Panc1 (cell line): ENCODE results near the gene KRTAP5-7. TPM values are rescaled to one million over a fixed set of nuclear protein-coding genes. Genes with fewer than 3 reads are reported as not detected.

Source experiments
- ATAC-seq: fragments of 200-7000 bp; cut with Tn5 transposase; 2 replicates; pipeline ENCODE4 v1.9.1; 2020; ENCODE audit warnings: mild to moderate bottlenecking, moderate library complexity
- BruUV-seq: library from RNA; stranded (reverse); fragments of 400-500 nt; replicated peaks from 2 replicates; lab custom pipeline; 2021; lab: Mats Ljungman, UMichigan
- CTCF ChIA-PET: fragments of 300-600 bp; sonication (Branson Sonifier 250); formaldehyde crosslinking; loops from one replicate; lab custom pipeline; 2022; ENCODE audit warnings: antibody characterized with exemption; lab: Charles Lee
- POLR2A ChIA-PET: fragments of 300-600 bp; sonication (Branson Sonifier 250); formaldehyde crosslinking; loops from one replicate; lab custom pipeline; 2022; ENCODE audit warnings: antibody characterized with exemption; lab: Charles Lee
- DNase-seq: peaks from one replicate; pipeline ENCODE4 v3.0.0-alpha.2; 2010; ENCODE audit warnings: low read depth, low spot score
- H3K27ac ChIP-seq: 2 replicates; pipeline ENCODE4 v1.5.1; 2011; ENCODE audit warnings: mild to moderate bottlenecking, low read length, inconsistent platforms
- H3K27me3 ChIP-seq: fragments of 200-500 bp; sonication (Bioruptor generic); 2 replicates; pipeline ENCODE4 v1.6.0; 2014; ENCODE audit warnings: low read length, inconsistent platforms; ENCODE audit not compliant: control insufficient read depth, insufficient read depth
- H3K36me3 ChIP-seq: fragments of 200-500 bp; sonication (Bioruptor generic); 2 replicates; pipeline ENCODE4 v1.5.1; 2014; ENCODE audit warnings: inconsistent platforms, mild to moderate bottlenecking, low read length, moderate library complexity; ENCODE audit not compliant: control insufficient read depth, insufficient read depth
- H3K4me1 ChIP-seq: 2 replicates; pipeline ENCODE4 v1.5.1; 2011; ENCODE audit warnings: inconsistent platforms, mild to moderate bottlenecking, low read length, moderate library complexity; ENCODE audit not compliant: control insufficient read depth, insufficient read depth
- H3K4me3 ChIP-seq, 2 experiments: 2 replicates each; pipeline ENCODE4 v1.5.1; 2011 to 2012; ENCODE audit warnings: low read depth in 2 of 2, low read length in 2 of 2, mild to moderate bottlenecking in 2 of 2, inconsistent platforms in 1 of 2, moderate library complexity in 1 of 2
- H3K9me3 ChIP-seq: fragments of 200-500 bp; sonication (Bioruptor generic); 2 replicates; pipeline ENCODE4 v1.5.1; 2014; ENCODE audit warnings: low read depth, mild to moderate bottlenecking, inconsistent platforms, low read length, moderate library complexity; ENCODE audit not compliant: control insufficient read depth, insufficient read depth
- POLR2AphosphoS5 ChIP-seq: IDR thresholded peaks from 2 replicates; pipeline ENCODE4 v1.6.1; 2012; ENCODE audit warnings: mild to moderate bottlenecking, low read depth, low read length, moderate library complexity
- SIN3A ChIP-seq: IDR thresholded peaks from 2 replicates; pipeline ENCODE4 v1.6.1; 2012; ENCODE audit warnings: low read depth, mild to moderate bottlenecking, low read length, moderate library complexity, borderline replicate concordance; ENCODE audit not compliant: insufficient read depth
- TCF7L2 ChIP-seq: IDR thresholded peaks from 2 replicates; pipeline ENCODE4 v1.6.1; 2011; ENCODE audit warnings: mild to moderate bottlenecking, low read depth, low read length, inconsistent platforms
- in situ Hi-C: cut with HindIII; loops from 2 replicates; pipeline ENCODE4 v1.10.0; 2016; ENCODE audit warnings: low sequenced_read_pairs, low pct_unique_long_range_greater_than_20kb
- intact Hi-C: fragments of 100-400 bp; cut with micrococcal nuclease; formaldehyde crosslinking; loops from one replicate; pipeline ENCODE4 v1.10.0; 2022; ENCODE audit not compliant: unreplicated experiment
- total RNA-seq: library from RNA; stranded (reverse); gene quantifications from one replicate; pipeline ENCODE4 v1.2.1, GENCODE V29; 2021; ENCODE audit not compliant: unreplicated experiment
- TF ChIP-seq, protein P1 (sequence below), 2 experiments: IDR thresholded peaks; 2 replicates each; pipeline ENCODE4 v1.6.1; 2011 to 2012; ENCODE audit warnings: low read depth in 2 of 2, control low read depth in 1 of 2, low read length in 1 of 2, mild to moderate bottlenecking in 1 of 2, moderate library complexity in 1 of 2; ENCODE audit not compliant: insufficient read depth in 1 of 2
- TF ChIP-seq, protein P2 (sequence below): fragments of 450-650 bp; IDR thresholded peaks from 2 replicates; pipeline ENCODE4 v1.5.1; 2017; ENCODE audit warnings: mild to moderate bottlenecking

KRTAP5-7 gene
- total RNA-seq, 1 experiment from 2014 or later = not detected

DNA sequence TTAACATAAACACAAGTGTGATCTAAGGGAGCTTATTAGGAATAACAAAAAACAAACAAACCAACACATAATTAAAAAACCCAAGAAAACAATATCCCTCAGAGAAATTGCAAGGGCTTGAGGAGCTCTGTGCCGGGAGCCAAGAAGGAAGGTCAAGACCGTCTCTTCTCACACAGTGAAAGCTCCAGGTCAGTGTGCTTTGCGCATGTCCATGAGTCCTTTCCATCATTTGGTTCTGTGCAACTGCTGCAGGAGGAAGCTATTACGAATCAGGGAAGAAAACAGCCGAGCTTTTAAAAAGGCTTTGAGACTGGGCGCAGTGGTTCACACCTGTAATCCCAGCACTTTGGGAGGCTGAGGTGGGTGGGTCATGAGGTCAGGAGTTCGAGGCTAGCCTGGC, 15.3 kb downstream of the KRTAP5-7 start:
- Histone ChIP-seq H3K27ac (no peak overlapping the region), H3K9me3 (no peaks in the 10 kb centered on the region), H3K27me3 (peaks cover 2% of the 10 kb centered on the region; the same call in 1 of the 2 replicates), H3K4me3 (no peak overlapping the region), H3K36me3 (no peaks in the 10 kb centered on the region), H3K4me1 (no peaks in the 10 kb centered on the region)
- TF ChIP-seq, protein P1, sequence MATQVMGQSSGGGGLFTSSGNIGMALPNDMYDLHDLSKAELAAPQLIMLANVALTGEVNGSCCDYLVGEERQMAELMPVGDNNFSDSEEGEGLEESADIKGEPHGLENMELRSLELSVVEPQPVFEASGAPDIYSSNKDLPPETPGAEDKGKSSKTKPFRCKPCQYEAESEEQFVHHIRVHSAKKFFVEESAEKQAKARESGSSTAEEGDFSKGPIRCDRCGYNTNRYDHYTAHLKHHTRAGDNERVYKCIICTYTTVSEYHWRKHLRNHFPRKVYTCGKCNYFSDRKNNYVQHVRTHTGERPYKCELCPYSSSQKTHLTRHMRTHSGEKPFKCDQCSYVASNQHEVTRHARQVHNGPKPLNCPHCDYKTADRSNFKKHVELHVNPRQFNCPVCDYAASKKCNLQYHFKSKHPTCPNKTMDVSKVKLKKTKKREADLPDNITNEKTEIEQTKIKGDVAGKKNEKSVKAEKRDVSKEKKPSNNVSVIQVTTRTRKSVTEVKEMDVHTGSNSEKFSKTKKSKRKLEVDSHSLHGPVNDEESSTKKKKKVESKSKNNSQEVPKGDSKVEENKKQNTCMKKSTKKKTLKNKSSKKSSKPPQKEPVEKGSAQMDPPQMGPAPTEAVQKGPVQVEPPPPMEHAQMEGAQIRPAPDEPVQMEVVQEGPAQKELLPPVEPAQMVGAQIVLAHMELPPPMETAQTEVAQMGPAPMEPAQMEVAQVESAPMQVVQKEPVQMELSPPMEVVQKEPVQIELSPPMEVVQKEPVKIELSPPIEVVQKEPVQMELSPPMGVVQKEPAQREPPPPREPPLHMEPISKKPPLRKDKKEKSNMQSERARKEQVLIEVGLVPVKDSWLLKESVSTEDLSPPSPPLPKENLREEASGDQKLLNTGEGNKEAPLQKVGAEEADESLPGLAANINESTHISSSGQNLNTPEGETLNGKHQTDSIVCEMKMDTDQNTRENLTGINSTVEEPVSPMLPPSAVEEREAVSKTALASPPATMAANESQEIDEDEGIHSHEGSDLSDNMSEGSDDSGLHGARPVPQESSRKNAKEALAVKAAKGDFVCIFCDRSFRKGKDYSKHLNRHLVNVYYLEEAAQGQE (IDR thresholded peaks at IDR 0.05; ENCODE audit: insufficient read depth in 1 of 2, low read depth in 2 of 2, low read length in 1 of 2) = no peak
- TF ChIP-seq, protein P2, sequence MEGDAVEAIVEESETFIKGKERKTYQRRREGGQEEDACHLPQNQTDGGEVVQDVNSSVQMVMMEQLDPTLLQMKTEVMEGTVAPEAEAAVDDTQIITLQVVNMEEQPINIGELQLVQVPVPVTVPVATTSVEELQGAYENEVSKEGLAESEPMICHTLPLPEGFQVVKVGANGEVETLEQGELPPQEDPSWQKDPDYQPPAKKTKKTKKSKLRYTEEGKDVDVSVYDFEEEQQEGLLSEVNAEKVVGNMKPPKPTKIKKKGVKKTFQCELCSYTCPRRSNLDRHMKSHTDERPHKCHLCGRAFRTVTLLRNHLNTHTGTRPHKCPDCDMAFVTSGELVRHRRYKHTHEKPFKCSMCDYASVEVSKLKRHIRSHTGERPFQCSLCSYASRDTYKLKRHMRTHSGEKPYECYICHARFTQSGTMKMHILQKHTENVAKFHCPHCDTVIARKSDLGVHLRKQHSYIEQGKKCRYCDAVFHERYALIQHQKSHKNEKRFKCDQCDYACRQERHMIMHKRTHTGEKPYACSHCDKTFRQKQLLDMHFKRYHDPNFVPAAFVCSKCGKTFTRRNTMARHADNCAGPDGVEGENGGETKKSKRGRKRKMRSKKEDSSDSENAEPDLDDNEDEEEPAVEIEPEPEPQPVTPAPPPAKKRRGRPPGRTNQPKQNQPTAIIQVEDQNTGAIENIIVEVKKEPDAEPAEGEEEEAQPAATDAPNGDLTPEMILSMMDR = no peak
- TF ChIP-seq TCF7L2 (no peak), SIN3A (no peak), POLR2AphosphoS5 (no peak)
- BruUV-seq = no TSS peak
- intact Hi-C loops = no loop called here
- CTCF ChIA-PET = no interaction called here
- in situ Hi-C loops = no loop called here
- ATAC-seq = no peak
- DNase-seq = no peak
- POLR2A ChIA-PET = no interaction called here

DNA sequence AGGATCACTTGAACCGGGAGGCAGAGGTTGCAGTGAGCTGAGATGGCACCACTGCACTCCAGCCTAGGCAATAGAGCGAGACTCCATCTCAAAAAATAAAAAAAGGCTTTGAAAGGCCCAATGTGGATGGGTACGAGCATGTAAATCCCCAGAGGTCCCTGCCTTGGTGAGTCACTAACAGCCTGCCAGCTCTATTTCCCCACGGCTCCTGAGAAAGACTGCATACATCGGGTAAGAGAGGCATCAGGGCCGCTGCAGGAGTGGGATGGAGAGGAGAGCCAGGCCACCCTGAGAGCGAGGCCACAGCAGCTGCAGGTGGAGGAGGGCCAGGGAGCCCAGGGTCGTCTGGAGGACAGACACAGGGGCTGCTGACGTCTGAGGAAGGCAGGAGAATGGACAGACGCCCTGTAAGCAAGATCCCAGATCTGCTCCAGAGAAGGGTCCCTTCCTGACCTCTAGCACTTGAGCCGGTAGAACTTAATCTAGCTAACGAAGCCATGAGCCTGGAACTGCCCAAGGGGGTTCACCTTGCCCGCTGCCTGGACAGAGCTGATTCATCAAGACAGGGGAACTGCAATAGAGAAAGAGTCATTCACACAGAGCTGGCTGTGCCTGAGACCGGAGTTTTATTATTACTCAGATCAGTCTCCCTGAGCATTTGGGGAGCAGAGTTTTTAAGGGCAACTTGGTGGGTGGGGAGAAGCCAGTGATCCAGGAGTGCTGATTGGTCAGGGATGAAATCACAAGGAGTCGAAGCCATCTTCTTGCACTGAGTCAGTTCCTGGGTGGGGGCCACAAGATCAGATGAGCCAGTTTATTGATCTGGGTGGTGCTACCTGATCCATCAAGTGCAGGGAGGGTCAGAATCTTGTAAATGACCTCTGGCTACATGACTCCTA, 16.1 kb downstream of the KRTAP5-7 start:
- intact Hi-C loops = no loop called here
- Histone ChIP-seq H3K27ac (no peak overlapping the region), H3K4me3 (no peak overlapping the region), H3K9me3 (no peaks in the 10 kb centered on the region), H3K4me1 (no peaks in the 10 kb centered on the region), H3K36me3 (no peaks in the 10 kb centered on the region), H3K27me3 (peaks cover 2% of the 10 kb centered on the region; the same call in 1 of the 2 replicates)
- no TSS peak for BruUV-seq
- CTCF ChIA-PET = no interaction called here
- in situ Hi-C loops = no loop called here
- POLR2A ChIA-PET = no interaction called here
- ATAC-seq = no peak
- no peak for DNase-seq
- TF ChIP-seq, protein P2 = no peak
- TF ChIP-seq TCF7L2 = no peak
- TF ChIP-seq SIN3A = no peak
- no peak for TF ChIP-seq POLR2AphosphoS5
- TF ChIP-seq, protein P1 (IDR thresholded peaks at IDR 0.05; ENCODE audit: insufficient read depth in 1 of 2, low read depth in 2 of 2, low read length in 1 of 2) = no peak
